GM18505 (cell line): Measurements from ENCODE around the gene TNNT1.

Experiments
- ATAC-seq: cut with Tn5 transposase; IDR thresholded peaks from one replicate; pipeline ENCODE4 v1.9.1; 2021; ENCODE audit not compliant: unreplicated experiment
- POLR2A ChIP-seq: IDR thresholded peaks from 4 replicates; pipeline ENCODE4 v1.6.1; 2011; ENCODE audit warnings: borderline replicate concordance; ENCODE audit not compliant: insufficient read depth, insufficient read length; ENCODE audit errors: extremely low read depth

The TNNT1 gene, protein sequence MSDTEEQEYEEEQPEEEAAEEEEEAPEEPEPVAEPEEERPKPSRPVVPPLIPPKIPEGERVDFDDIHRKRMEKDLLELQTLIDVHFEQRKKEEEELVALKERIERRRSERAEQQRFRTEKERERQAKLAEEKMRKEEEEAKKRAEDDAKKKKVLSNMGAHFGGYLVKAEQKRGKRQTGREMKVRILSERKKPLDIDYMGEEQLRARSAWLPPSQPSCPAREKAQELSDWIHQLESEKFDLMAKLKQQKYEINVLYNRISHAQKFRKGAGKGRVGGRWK

DNA sequence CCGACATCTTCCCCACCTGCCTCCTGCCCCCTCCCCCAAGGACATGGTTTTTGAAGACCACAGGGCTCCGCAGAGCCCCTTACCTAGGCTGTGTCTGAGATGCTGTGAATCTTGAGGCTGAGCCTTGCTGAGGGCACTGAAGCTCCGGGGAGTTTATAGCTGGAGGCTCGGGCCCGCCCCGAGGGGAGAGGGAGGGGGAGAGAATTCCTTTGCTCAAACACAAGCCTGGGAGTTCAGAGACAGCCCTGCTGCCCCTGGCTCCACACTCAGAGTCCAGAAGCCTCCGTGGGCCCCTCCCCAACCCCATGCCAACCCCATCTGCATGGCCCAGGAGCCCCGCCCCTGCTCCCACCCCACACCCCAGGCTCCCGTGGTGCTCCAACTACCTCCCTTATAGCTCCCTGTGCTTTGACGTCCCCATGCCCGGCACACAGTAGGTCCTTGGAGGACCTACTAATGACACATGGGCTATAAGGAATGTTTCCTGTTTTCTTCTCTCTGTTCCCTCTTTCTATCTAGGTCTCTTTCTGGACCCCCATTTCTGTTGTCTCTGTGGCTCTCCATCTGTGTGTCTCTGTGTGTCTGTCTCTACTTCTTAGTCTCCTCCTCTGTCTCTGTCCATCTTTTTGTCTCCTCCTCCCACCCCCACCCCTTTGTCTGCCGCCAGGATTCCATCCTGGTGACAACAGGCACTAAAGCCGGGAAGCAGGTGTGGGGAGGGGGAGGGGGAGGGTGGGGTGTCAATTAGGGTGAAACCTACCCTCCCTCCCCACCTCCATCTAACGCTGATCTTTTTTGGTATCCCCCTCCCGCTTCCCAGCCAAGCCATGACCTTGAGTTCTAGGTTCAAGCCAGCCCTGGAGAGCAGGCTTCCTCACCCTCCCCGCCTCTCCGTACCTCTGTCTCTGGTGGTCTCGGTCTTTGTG is at the start of gene TNNT1:
TNNT1 (minus strand) TSS at position 129 of the 926 bp plus-strand sequence. CDS start 2,049 bp downstream, outside the sequence.
- ATAC-seq: no peak

DNA sequence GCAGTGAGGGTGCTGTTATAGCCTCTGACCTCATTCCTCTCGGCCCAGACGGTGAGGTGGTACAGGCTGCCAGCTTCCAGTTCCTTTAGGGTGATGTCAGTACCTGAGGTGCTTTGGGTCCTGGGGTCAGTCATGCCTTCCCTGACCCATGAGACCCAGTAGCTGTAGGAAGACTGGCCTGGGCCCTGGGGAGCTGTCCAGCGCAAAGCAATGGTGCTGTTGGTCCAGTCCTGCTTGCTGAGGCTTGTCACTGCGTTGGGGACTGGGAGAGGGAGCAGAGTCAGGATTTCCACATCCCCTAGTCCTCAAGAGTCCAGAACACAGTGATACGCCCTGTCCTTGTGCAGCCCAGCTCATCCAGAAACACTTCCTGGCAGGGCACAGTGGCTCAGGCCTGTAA is 49.6 kb upstream of the TNNT1 start:
- ATAC-seq: no peak
- no peak for TF ChIP-seq POLR2A

More for the DNA sequence above, at the start of gene TNNT1:
- TF ChIP-seq POLR2A: no peak

DNA sequence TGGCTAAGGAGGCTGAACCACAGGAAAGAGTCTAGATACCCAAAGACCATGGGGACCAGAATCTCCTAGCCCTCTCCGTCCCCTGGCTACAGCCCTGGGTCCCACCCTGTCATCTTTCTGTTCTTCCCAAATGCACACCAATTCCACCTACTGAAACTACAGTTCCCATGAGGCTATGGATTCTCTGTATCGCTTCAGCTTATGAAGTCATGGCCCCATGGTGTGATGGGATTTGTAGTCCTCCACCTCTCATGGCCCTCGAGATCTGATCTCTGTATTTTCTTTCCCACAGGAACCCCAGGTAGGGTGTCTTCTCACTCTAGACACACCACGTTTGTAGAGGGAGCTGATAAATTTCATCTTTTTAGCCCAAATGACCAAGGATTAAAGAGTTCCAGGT is 48.5 kb upstream of the TNNT1 start:
- no peak for TF ChIP-seq POLR2A
- ATAC-seq: no peak

DNA sequence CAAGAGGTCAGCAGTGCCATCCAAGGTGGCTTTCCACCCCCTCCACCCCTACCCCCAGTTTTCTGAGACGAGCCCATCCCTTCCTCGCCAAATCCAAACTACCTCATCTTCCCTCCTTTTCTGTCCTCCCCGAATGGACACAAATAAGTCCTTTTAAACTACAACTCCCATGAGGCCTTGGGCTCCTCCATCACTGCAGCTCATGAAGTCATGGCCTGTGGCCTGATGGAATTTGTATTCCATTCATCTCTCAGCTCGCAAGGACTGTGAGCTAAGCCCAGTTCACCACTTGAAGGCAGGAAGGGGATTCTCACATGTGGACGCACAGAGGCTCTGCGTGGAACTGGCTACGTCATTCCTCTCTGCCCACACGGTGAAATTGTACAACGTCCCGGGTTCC is 47.8 kb upstream of the TNNT1 start:
- TF ChIP-seq POLR2A: no peak
- no peak for ATAC-seq

DNA sequence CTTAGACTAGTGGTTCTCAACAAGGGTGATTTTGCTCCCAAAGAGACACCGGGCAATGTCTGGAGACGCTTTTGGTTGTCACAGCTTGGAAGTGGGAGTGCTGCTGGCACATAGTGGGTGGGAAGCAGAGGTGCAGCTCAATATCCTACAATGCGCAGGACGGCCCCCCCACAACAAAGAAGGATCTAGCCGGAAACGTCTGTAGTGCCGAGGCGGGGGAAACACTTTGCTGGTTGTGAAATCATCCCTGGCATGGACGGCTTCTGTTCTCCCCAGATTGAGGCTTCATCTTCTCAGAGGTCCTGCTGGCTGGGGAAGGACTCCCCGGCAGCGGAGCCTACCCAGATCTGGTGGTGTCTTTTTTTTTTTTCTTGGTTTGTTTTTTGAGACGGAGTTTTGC is 44.5 kb upstream of the TNNT1 start:
- no peak for TF ChIP-seq POLR2A
- ATAC-seq: no peak

DNA sequence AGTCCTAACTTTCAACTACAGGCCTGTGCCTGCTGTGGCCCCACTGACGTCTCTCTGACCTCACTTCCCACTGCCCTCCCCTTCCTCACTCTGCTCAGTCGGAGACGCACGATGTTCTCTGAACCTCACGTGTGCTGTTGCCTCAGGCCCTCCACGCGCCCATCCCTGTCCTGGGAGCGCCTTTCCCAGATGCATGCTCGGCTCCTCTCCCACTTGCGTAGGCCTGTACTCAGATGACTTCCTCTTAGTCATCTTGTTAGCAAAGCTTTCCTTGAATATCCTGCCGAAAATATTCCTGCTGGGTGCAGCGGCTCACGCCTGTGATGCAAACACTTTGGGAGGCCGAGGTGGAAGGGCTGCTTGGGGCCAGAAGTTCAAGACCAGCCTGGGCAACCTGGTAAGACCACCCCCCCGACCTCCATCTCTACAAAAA is 40.4 kb upstream of the TNNT1 start:
- no peak for TF ChIP-seq POLR2A
- no peak for ATAC-seq

DNA sequence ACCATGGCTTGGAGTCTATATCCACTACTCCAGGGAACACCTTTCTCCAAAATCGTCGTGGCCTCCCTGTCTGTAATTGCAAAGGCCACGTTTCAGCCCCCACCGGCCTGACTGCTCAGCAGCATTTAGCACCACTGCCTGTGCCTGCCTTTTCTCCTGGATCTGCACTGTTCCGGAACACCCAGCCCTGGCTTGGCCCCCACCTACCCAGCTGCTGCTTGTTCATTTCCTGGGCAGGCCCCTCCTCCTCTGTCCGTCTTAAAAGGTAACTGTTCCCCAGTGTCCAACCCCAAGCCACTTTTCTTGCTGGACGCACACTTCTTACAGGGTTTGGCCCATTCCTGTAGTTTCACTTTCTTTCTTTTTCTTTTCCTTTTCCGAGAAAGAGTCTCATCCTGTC is 39.6 kb upstream of the TNNT1 start:
- no peak for ATAC-seq

DNA sequence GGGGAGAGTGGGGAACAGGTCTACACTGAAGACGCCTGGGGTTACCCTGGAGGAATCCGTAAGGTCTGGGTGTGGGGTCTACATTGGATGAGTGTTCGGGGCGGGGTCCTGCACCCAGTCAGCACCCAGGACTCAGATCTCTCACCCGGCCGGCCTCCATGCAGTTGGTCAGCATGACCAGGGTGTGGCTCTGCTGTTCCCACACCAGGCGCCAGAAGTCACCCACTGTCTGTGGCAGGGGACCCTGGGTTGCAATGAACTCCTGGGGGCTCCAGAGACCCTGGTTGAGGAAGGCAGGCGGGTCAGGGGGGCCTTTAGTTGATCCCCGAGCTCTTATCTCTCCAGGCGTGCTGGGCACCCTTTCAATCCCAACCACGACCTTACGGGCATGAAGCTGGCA is 37.1 kb upstream of the TNNT1 start:
- ATAC-seq: no peak
- no peak for TF ChIP-seq POLR2A

More for the DNA sequence above, 39.6 kb upstream of the TNNT1 start:
- no peak for TF ChIP-seq POLR2A

DNA sequence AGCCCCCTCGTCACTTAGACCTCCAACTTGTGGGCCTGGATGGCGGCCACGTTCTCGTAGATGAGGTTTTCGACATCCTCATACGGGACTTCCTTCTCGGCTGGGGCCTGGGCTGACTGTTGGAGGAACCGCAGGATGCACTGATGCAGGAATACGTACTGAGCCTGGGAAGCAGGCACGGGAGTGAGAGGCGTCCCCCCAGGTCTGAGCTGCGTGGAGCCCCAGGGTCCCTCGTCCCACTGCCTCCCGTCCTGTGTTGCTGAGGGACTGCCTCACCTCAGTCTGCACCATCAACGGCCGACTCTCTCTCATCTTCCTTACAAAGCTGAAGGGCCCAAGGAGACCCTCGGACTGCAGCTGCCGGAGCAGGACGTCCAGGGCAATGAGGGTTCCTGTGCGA is 32.7 kb upstream of the TNNT1 start:
- no peak for TF ChIP-seq POLR2A
- no peak for ATAC-seq

DNA sequence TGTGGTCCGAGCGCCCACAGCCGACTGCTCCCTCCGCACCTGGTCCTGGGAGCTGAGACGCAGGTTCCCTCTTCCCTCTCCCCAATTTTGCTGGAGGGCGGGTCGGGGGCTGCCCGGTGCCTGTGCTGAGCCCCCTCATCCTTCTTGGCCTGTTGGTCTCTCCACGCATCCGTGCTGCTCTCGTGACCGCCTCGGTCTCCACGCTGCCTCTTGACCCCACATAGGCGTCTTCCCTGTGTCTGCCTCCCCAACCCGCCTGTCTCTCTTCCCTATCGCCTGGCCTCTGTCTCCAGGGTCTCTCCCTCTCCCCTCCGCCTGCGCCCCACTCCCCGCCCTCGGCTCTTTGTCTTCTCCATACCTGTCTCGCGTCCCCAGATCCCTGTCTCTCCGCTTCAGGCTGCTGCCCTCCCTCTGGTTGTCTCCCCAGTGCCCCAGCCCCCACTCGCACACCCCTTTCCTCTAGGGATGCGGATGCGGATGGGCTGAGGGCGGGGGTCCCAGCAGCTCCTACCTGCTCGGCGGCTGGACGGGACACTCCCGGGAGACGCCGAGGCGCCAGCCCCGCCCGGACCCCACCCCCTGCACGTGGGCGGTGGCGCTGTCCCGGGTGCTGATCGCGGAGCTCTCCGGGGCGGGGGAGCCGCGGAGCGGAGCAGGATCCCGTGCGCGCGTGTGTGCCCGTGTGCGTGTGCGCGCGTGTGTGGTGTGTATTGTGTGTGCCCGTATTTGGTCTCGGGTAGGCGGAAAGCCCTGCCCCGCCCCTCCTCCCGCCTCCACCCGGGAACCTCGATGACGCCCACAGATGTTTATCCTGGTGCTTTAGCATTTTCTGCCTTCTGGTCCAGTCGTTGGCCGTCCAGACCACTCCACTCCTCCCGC is 30.8 kb upstream of the TNNT1 start, which contains the start of gene SYT5:
SYT5 (minus strand) TSS at position 684 of the 879 bp plus-strand sequence. CDS start 1,248 bp downstream, outside the sequence.
- no peak for TF ChIP-seq POLR2A
- peak; percentile 35 for ATAC-seq

DNA sequence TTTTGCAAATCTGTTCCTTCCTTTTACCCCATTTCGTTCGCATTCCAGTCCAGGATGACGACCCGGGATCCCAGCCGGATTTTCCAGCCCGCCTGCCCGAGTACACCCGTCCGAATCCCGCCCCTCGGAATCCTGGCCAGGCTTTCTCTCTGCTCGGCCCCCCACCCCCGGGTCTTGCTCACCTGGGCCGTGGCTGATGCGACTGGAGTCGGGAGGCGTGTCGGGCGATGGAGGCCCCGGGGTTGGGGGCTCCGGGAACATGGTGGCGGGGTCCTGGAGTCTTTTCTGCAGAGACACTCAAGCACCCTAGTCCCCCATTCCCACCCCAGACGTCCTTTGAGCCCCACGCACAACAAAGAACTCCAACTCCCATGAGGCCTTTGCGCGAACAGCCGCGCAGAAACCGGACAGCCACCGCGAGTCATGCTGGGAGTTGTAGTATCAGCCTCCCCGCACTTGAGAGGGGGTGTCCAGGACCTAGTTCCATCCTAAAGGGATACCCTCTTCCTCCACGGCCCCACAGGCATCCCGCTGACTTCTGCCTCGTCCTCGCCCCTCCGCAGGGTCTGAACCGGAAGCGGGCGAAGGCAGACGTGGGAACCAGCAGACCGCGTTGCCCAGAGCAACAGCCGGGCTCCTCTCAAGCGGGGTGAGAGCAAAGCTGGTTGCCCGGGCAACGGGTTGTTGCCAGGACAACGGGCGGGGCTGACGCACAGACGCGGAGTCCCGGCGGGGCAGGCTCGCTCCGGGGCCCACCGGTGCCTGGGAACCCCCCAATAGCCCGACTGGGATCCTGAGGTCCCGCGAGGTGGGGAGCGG is 30.0 kb upstream of the TNNT1 start:
- peak; percentile 67 for ATAC-seq
- no peak for TF ChIP-seq POLR2A

DNA sequence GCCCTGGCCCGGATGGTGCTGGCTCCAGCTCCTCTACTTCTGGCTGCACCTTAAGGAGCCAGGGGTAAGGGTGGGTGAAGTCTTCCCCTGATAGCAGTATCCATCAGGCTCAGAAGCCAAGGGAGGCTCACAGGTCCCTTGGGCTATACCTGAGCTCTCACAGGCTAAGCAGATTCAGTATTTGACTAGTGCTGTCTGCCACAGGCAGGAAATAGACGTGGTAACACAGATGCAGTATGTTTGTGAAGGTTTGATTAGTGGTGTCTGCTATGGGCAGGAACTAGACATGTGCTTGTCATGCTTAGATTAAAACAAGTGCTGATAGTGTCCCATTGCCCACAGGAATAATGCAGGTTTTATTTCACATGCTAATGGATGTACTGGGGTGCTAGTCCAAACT is 27.1 kb upstream of the TNNT1 start:
- no peak for ATAC-seq
- no peak for TF ChIP-seq POLR2A
